Neuronal stem cell (in vitro differentiated cells): ENCODE results near the gene EFNA3.

Source experiments
- DNase-seq: peaks from one replicate; pipeline ENCODE4 v3.0.0-alpha.2; 2013; ENCODE audit warnings: low spot score
- H2AFZ ChIP-seq: one replicate; pipeline ENCODE4 v1.6.1; 2013; ENCODE audit warnings: mild to moderate bottlenecking, low read length, inconsistent platforms
- H2AK5ac ChIP-seq: 2 replicates; pipeline ENCODE4 v1.6.1; 2013; ENCODE audit warnings: low read depth, mild to moderate bottlenecking, inconsistent platforms, low read length, moderate library complexity, mixed read lengths
- H2BK120ac ChIP-seq: 2 replicates; pipeline ENCODE4 v1.6.1; 2013; ENCODE audit warnings: low read depth, mild to moderate bottlenecking, inconsistent platforms, low read length, moderate library complexity, mixed read lengths
- H2BK12ac ChIP-seq: one replicate; pipeline ENCODE4 v1.6.1; 2013; ENCODE audit warnings: low read length, inconsistent platforms
- H2BK15ac ChIP-seq: 2 replicates; pipeline ENCODE4 v1.6.1; 2013; ENCODE audit warnings: mild to moderate bottlenecking, low read length, inconsistent platforms, mixed read lengths
- H2BK5ac ChIP-seq: one replicate; pipeline ENCODE4 v1.6.1; 2013; ENCODE audit warnings: inconsistent platforms, mild to moderate bottlenecking, low read length, moderate library complexity
- H3K14ac ChIP-seq: one replicate; pipeline ENCODE4 v1.6.1; 2013; ENCODE audit warnings: low read length, inconsistent platforms
- H3K18ac ChIP-seq: 2 replicates; pipeline ENCODE4 v1.6.1; 2013; ENCODE audit warnings: low read length, inconsistent platforms
- H3K23ac ChIP-seq: 2 replicates; pipeline ENCODE4 v1.6.1; 2013; ENCODE audit warnings: low read depth, mild to moderate bottlenecking, mixed read lengths, low read length, inconsistent platforms; ENCODE audit not compliant: poor library complexity
- H3K27ac ChIP-seq: replicated peaks from 3 replicates; pipeline ENCODE4 v1.5.1; 2013; ENCODE audit warnings: low read length, inconsistent platforms
- H3K27me3 ChIP-seq, 3 experiments: 2 replicates each; pipeline ENCODE4 v1.6.1; 2013; ENCODE audit warnings: low read length in 3 of 3, mild to moderate bottlenecking in 2 of 3, inconsistent platforms in 1 of 3, low read depth in 1 of 3, mixed read lengths in 1 of 3, moderate library complexity in 1 of 3; ENCODE audit not compliant: control insufficient read depth in 3 of 3, insufficient read depth in 3 of 3
- H3K36me3 ChIP-seq, 2 donors: replicated peaks in 1 of 2; 2 replicates each; pipeline ENCODE4 v1.6.1; 2013; ENCODE audit warnings: low read length in 2 of 2; ENCODE audit not compliant: control insufficient read depth in 2 of 2, insufficient read depth in 2 of 2
- H3K4ac ChIP-seq: 2 replicates; pipeline ENCODE4 v1.6.1; 2013; ENCODE audit warnings: inconsistent platforms, mild to moderate bottlenecking, low read length, moderate library complexity
- H3K4me1 ChIP-seq, 2 donors: 1 replicate in 1 of 2; 2 replicates in 1 of 2; pipeline ENCODE4 v1.6.1; 2013; ENCODE audit warnings: low read length in 2 of 2, low read depth in 1 of 2; ENCODE audit not compliant: control insufficient read depth in 2 of 2, insufficient read depth in 1 of 2
- H3K4me2 ChIP-seq: one replicate; pipeline ENCODE4 v1.6.1; 2013; ENCODE audit warnings: mild to moderate bottlenecking, low read length, inconsistent platforms; ENCODE audit not compliant: insufficient read depth, poor library complexity, severe bottlenecking
- H3K4me3 ChIP-seq, 2 donors: 2 replicates each; pipeline ENCODE4 v1.5.1; 2013; ENCODE audit warnings: low read length in 2 of 2, mild to moderate bottlenecking in 2 of 2, inconsistent platforms in 1 of 2, moderate library complexity in 1 of 2
- H3K79me1 ChIP-seq: one replicate; pipeline ENCODE4 v1.6.1; 2013; ENCODE audit warnings: low read depth, mild to moderate bottlenecking, inconsistent platforms, low read length, moderate library complexity
- H3K9ac ChIP-seq: one replicate; pipeline ENCODE4 v1.6.1; 2013; ENCODE audit warnings: mild to moderate bottlenecking, low read depth, low read length, inconsistent platforms; ENCODE audit not compliant: poor library complexity
- H3K9me3 ChIP-seq, 2 donors: replicated peaks in 1 of 2; 2 replicates each; pipeline versions ENCODE3 to v1.6.1; 2013; ENCODE audit warnings: low read length in 2 of 2, mild to moderate bottlenecking in 2 of 2, inconsistent platforms in 1 of 2, low read depth in 1 of 2, mixed read lengths in 1 of 2, moderate library complexity in 1 of 2; ENCODE audit not compliant: control insufficient read depth in 2 of 2, insufficient read depth in 1 of 2
- H4K8ac ChIP-seq: one replicate; pipeline ENCODE4 v1.6.1; 2013; ENCODE audit warnings: low read depth, mild to moderate bottlenecking, inconsistent platforms, low read length, moderate library complexity
- H4K91ac ChIP-seq: one replicate; pipeline ENCODE4 v1.6.1; 2013; ENCODE audit warnings: low read length, low read depth, mild to moderate bottlenecking, inconsistent platforms; ENCODE audit not compliant: poor library complexity
- WGBS, 2 donors: extraction: QIAGEN DNeasy Blood & Tissue Kit; methylation state at CpG; one replicate each; pipeline ENCODE4 v1.1.7; 2013; ENCODE audit warnings: missing lambda C conversion rate in 2 of 2, mixed read lengths in 1 of 2; ENCODE audit not compliant: insufficient read length in 2 of 2, insufficient replicate concordance in 1 of 2; ENCODE audit errors: extremely low coverage in 2 of 2; 5-methylcytosine and 5-hydroxymethylcytosine counted together

Gene EFNA3

GRCh38 chr1:155080312-155081228 is 1.9 kb downstream of the EFNA3 start:
- Histone ChIP-seq H4K8ac (peak overlapping the region; percentile 84), H2AFZ (peak overlapping the region; percentile 80), H3K18ac (peak overlapping the region; percentile 98), H3K4me2 (peak overlapping the region; percentile 98), H3K9me3 (peaks cover 0 to 2% of the 10 kb centered on the region in 2 donors), H3K9ac (peak overlapping the region; percentile 93), H4K91ac (no peak overlapping the region), H3K4me1 (peaks cover 32 to 49% of the 10 kb centered on the region in 2 donors), H3K27me3 (peaks cover 30 to 54% (median 37%) of the 10 kb centered on the region in 3 experiments), H3K27ac (no peak overlapping the region), H2BK12ac (peak overlapping the region; percentile 78), H2BK5ac (peak overlapping the region; percentile 44), H3K23ac (peak overlapping the region; percentile 90), H2BK120ac (peak overlapping the region; percentile 20), H3K36me3 (no peaks in the 10 kb centered on the region), H3K14ac (no peak overlapping the region), H3K4ac (no peak overlapping the region), H2AK5ac (peak overlapping the region; percentile 86), H3K79me1 (no peaks in the 10 kb centered on the region), H2BK15ac (peak overlapping the region; percentile 88), H3K4me3 (peak overlapping the region; percentile 74 to 88)
- peak; percentile 89 for DNase-seq
- no CpG with 5 or more reads among the region's 71 CpGs for WGBS, 2 donors

- H3K36me3 ChIP-seq, result no peaks in the 10 kb centered on the region
- peaks cover 4% of the 10 kb centered on the region for H3K79me1 ChIP-seq
- H2BK15ac ChIP-seq, result peak overlapping the region; percentile 23
- peaks cover 0 to 2% of the 10 kb centered on the region in 2 donors for H3K9me3 ChIP-seq
- peak overlapping the region; percentile 68 to 74 for H3K4me3 ChIP-seq
- WGBS, 2 donors, result no CpG with 5 or more reads among the region's 68 CpGs
- H2BK120ac ChIP-seq, result no peak overlapping the region
- DNase-seq, result no peak
- H3K14ac ChIP-seq, result no peak overlapping the region
- peak overlapping the region; percentile 76 for H2BK12ac ChIP-seq
- peak overlapping the region; percentile 98 for H3K4me2 ChIP-seq
- H3K4ac ChIP-seq, result no peak overlapping the region
- H2AFZ ChIP-seq, result peak overlapping the region; percentile 80
- H3K27me3 ChIP-seq, result peaks cover 30 to 54% (median 37%) of the 10 kb centered on the region in 3 experiments
- H4K91ac ChIP-seq, result no peak overlapping the region
- H2AK5ac ChIP-seq, result peak overlapping the region; percentile 76
- no peak overlapping the region for H3K27ac ChIP-seq
- peak overlapping the region; percentile 53 for H3K23ac ChIP-seq
- peak overlapping the region; percentile 91 for H3K18ac ChIP-seq
- H3K4me1 ChIP-seq, result peaks cover 39 to 41% of the 10 kb centered on the region in 2 donors
- H4K8ac ChIP-seq, result no peak overlapping the region
- peak overlapping the region; percentile 79 for H3K9ac ChIP-seq
- H2BK5ac ChIP-seq, result no peak overlapping the region
Measured at GRCh38 chr1:155081472-155082300, 3.0 kb downstream of the EFNA3 start.

GRCh38 chr1:155082301-155083051 is 3.8 kb downstream of the EFNA3 start:
- peak overlapping the region; percentile 80 for H2AFZ ChIP-seq
- peak overlapping the region; percentile 30 for H3K9ac ChIP-seq
- WGBS, 2 donors, result no CpG with 5 or more reads among the region's 36 CpGs
- H3K4me3 ChIP-seq, result peak overlapping the region; percentile 17 to 64
- peak overlapping the region; percentile 39 for H2BK120ac ChIP-seq
- DNase-seq, result no peak
- no peak overlapping the region for H4K91ac ChIP-seq
- peaks cover 37 to 40% of the 10 kb centered on the region in 2 donors for H3K4me1 ChIP-seq
- no peak overlapping the region for H4K8ac ChIP-seq
- peak overlapping the region; percentile 94 for H3K23ac ChIP-seq
- H2BK12ac ChIP-seq, result peak overlapping the region; percentile 76
- no peaks in the 10 kb centered on the region for H3K36me3 ChIP-seq
- peak overlapping the region; percentile 91 for H3K18ac ChIP-seq
- H2AK5ac ChIP-seq, result peak overlapping the region; percentile 76
- H3K79me1 ChIP-seq, result peaks cover 4% of the 10 kb centered on the region
- H3K4ac ChIP-seq, result peak overlapping the region; percentile 68
- peak overlapping the region; percentile 30 for H2BK15ac ChIP-seq
- H3K27me3 ChIP-seq, result peaks cover 30 to 54% (median 37%) of the 10 kb centered on the region in 3 experiments
- H3K4me2 ChIP-seq, result peak overlapping the region; percentile 98
- no peak overlapping the region for H3K27ac ChIP-seq
- H3K9me3 ChIP-seq, result peaks cover 0 to 2% of the 10 kb centered on the region in 2 donors
- no peak overlapping the region for H3K14ac ChIP-seq
- H2BK5ac ChIP-seq, result peak overlapping the region; percentile 11
